Measurements from ENCODE around the gene PTPRM. TPM values are rescaled to one million over a fixed set of nuclear protein-coding genes. Genes with fewer than 3 reads are reported as not detected.

Gene PTPRM
- total and polyA plus RNA-seq, 2 of the 4 experiments (the other 2 are of a cell fraction): 28.3 to 51.2 TPM

- no peak overlapping the region for H3K4ac ChIP-seq (ENCODE audit: low read depth, low read length)
- no peak overlapping the region for H3K18ac ChIP-seq (ENCODE audit: low read depth, low read length)
- TF ChIP-seq RFX5 (IDR thresholded peaks at IDR 0.05; ENCODE audit: low read depth, low read length) (no peak), RCOR1 (IDR thresholded peaks at IDR 0.05; ENCODE audit: insufficient replicate concordance, low read length) (no peak), POLR2A (IDR thresholded peaks at IDR 0.05; ENCODE audit: low read depth, low read length) (no peak), USF2 (IDR thresholded peaks at IDR 0.05; ENCODE audit: low read depth, low read length) (no peak), NFE2L2 (IDR thresholded peaks at IDR 0.05; ENCODE audit: low read depth, low read length) (no peak), CTCF (conservative IDR thresholded peaks at IDR 0.05; ENCODE audit: low read depth, low read length) (no peak), FOS (IDR thresholded peaks at IDR 0.05; ENCODE audit: low read depth, low read length) (no peak), BHLHE40 (IDR thresholded peaks at IDR 0.05; ENCODE audit: low read depth, low read length) (no peak), MAZ (IDR thresholded peaks at IDR 0.05; ENCODE audit: borderline replicate concordance, low read depth, low read length) (no peak), SMC3 (IDR thresholded peaks at IDR 0.05; ENCODE audit: low read depth, low read length) (no peak), CEBPB (IDR thresholded peaks at IDR 0.05; ENCODE audit: low read depth, low read length) (no peak), RAD21 (IDR thresholded peaks at IDR 0.05; ENCODE audit: low read length) (no peak), MAFK (IDR thresholded peaks at IDR 0.05; ENCODE audit: low read depth, low read length) (no peak), CHD1 (IDR thresholded peaks at IDR 0.05; ENCODE audit: low read depth, low read length) (no peak), MXI1 (IDR thresholded peaks at IDR 0.05; ENCODE audit: borderline replicate concordance, low read depth, low read length) (no peak)
- TF ChIP-seq, protein P1, sequence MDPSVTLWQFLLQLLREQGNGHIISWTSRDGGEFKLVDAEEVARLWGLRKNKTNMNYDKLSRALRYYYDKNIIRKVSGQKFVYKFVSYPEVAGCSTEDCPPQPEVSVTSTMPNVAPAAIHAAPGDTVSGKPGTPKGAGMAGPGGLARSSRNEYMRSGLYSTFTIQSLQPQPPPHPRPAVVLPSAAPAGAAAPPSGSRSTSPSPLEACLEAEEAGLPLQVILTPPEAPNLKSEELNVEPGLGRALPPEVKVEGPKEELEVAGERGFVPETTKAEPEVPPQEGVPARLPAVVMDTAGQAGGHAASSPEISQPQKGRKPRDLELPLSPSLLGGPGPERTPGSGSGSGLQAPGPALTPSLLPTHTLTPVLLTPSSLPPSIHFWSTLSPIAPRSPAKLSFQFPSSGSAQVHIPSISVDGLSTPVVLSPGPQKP (IDR thresholded peaks at IDR 0.05; ENCODE audit: borderline replicate concordance, low read depth, low read length): no peak
- DNase-seq (no peak), ATAC-seq (ENCODE audit: low read depth) (no peak)
- CTCF ChIA-PET: no interaction called here
- in situ Hi-C loops (cut with MboI; ENCODE audit: low sequenced_read_pairs) (no loop called here), dilution Hi-C loops (cut with HindIII; ENCODE audit: low sequenced_read_pairs, unreplicated experiment) (no loop called here), intact Hi-C loops (cut with micrococcal nuclease) (no loop called here)
- H3K36me3 ChIP-seq (ENCODE audit: control insufficient read depth, insufficient read depth, low read length): no peaks in the 10 kb centered on the region
- no peaks in the 10 kb centered on the region for H3K9me3 ChIP-seq (ENCODE audit: control insufficient read depth, insufficient read depth, low read length)
- H3K4me3 ChIP-seq (ENCODE audit: insufficient read depth, low read depth, low read length): no peak overlapping the region
- H3K14ac ChIP-seq (replicated peaks; ENCODE audit: low read depth, low read length): no peak overlapping the region
- H2BK120ac ChIP-seq (ENCODE audit: low read depth, low read length): no peak overlapping the region
- no peak overlapping the region for H2AK9ac ChIP-seq (replicated peaks; ENCODE audit: low read depth, low read length, poor library complexity)
- no peaks in the 10 kb centered on the region for H3K79me1 ChIP-seq (ENCODE audit: low read depth in 1 of 2, low read length in 2 of 2)
- no peak overlapping the region for H3K56ac ChIP-seq (ENCODE audit: extremely low read depth, insufficient read depth, low read length)
- no peak overlapping the region for H3K9ac ChIP-seq (ENCODE audit: low read depth, low read length)
- H2BK15ac ChIP-seq (ENCODE audit: low read depth, low read length): no peak overlapping the region
- no peak overlapping the region for H2AK5ac ChIP-seq (ENCODE audit: low read depth, low read length)
- H3K27ac ChIP-seq (ENCODE audit: insufficient read depth, low read length): no peak overlapping the region
- no peaks in the 10 kb centered on the region for H3K27me3 ChIP-seq (ENCODE audit: control insufficient read depth, insufficient read depth, low read length)
- H4K91ac ChIP-seq (ENCODE audit: insufficient read depth, low read depth, low read length): no peak overlapping the region
- no peaks in the 10 kb centered on the region for H3K9me1 ChIP-seq (ENCODE audit: insufficient read depth, low read length)
- POLR2A ChIA-PET (ENCODE audit: unreplicated experiment): no interaction called here
- H2BK20ac ChIP-seq (ENCODE audit: low read depth, low read length): no peak overlapping the region
- H3K23ac ChIP-seq (ENCODE audit: low read depth, low read length): no peak overlapping the region
- no peak overlapping the region for H4K8ac ChIP-seq (ENCODE audit: low read depth in 2 of 2, low read length in 2 of 2)
- WGBS, 2 experiments (ENCODE audit: extremely low coverage in 2 of 2, insufficient read length in 1 of 2): 17% methylated on average over 2 of the region's 3 CpGs; no CpG with 5 or more reads in 1 of the 2 experiments
- H2BK5ac ChIP-seq (ENCODE audit: low read depth, low read length, poor library complexity, severe bottlenecking): no peak overlapping the region
- no peaks in the 10 kb centered on the region for H3K4me1 ChIP-seq (ENCODE audit: control insufficient read depth, insufficient read depth, low read length)
- H3K4me2 ChIP-seq (ENCODE audit: low read depth, low read length): no peak overlapping the region
- no TSS peak for BruUV-seq (replicated peaks)
- no peak overlapping the region for H4K5ac ChIP-seq (ENCODE audit: low read depth, low read length)
- no peak overlapping the region for H2AFZ ChIP-seq (replicated peaks; ENCODE audit: low read length, poor library complexity)
- no peaks in the 10 kb centered on the region for H4K20me1 ChIP-seq (ENCODE audit: insufficient read depth, low read length)
Observed at GRCh38 chr18:8356001-8356400, 788.9 kb downstream of the PTPRM start.
